Neutrophil (primary cell): Measurements from ENCODE around the gene RDX.

Experiments
- H3K27ac ChIP-seq: fragments of 200-600 bp; sonication (generic); 2 replicates; pipeline ENCODE4 v1.5.1; 2016; ENCODE audit warnings: mild to moderate bottlenecking, moderate library complexity
- H3K27me3 ChIP-seq: fragments of 200-600 bp; sonication (generic); 2 replicates; pipeline ENCODE4 v1.6.0; 2016; ENCODE audit warnings: mild to moderate bottlenecking
- H3K36me3 ChIP-seq: fragments of 200-600 bp; sonication (generic); 2 replicates; pipeline ENCODE4 v1.5.1; 2017
- H3K4me1 ChIP-seq, 2 experiments: fragments of 200-600 bp in 1 of 2; sonication (generic) in 1 of 2; 1 replicate in 1 of 2; 2 replicates in 1 of 2; pipeline versions ENCODE4 v1.5.1 to v1.6.1; 2013 to 2016; ENCODE audit warnings: low read depth in 1 of 2, low read length in 1 of 2, mild to moderate bottlenecking in 1 of 2, moderate library complexity in 1 of 2; ENCODE audit not compliant: control insufficient read depth in 1 of 2, insufficient read depth in 1 of 2
- H3K4me3 ChIP-seq, 2 experiments: fragments of 200-600 bp in 1 of 2; sonication (generic) in 1 of 2; 1 replicate in 1 of 2; 2 replicates in 1 of 2; pipeline ENCODE4 v1.5.1; 2013 to 2016; ENCODE audit warnings: low read depth in 1 of 2, low read length in 1 of 2, mild to moderate bottlenecking in 1 of 2, moderate library complexity in 1 of 2
- H3K9me3 ChIP-seq: fragments of 200-600 bp; sonication (generic); 2 replicates; pipeline ENCODE4 v1.5.1; 2016
- TF ChIP-seq, protein P1 (sequence below): fragments of 200-600 bp; sonication (generic); IDR thresholded peaks from 2 replicates; pipeline ENCODE4 v1.5.1; 2016; ENCODE audit warnings: antibody characterized with exemption

The RDX gene

DNA sequence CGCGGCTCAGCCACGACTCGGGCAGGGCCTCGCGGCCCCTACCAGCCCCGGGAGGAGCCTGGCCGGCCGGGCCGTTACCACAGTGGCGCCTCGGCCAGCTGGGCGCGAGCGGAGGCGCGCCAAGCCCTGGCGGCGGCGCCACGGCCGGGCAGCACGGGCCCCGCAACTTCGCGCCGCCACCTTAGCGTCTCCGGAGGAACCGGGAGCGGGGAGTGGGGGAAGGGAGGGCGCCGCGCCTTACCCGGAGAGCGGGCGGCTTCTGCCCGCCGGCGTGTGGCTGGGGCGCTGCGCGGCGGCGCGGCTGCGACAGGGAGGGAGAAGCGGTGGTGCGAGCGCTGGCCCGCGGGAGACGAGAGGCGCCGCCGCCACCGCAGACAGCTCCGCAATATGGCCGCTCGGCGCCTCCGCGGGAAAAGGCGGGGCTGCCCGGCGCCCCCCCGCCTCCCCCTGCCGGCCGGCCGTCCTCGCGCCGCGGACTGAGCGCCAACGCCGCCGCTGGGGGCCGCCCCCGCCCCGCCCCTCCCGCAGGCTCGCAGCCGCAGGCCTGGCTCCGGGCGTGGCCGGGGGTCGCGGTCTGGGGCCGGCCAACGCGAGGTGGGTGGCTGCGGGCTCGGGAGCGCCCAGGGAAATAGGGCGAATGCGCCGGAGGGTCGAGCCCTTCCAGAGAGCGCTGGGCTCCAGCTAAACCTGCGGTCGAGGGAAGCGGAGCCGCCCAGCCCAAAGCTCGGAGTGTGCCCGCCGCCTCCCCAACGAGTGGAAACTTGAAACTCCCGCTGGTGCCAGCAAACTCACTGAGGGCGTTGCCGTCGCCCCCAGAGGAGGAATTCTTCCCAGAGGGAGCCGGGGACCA, at the start of gene RDX:
TSS of gene RDX (minus strand) at position 389 of the 850 bp plus-strand sequence. CDS start 16,922 bp downstream, outside the sequence.
- Histone ChIP-seq H3K27me3 (peaks cover 32% of the 10 kb centered on the region), H3K27ac (peak within 1 kb of the TSS; percentile 59), H3K9me3 (no peaks in the 10 kb centered on the region), H3K4me1 (peaks cover 14 to 20% of the 10 kb centered on the region in 2 experiments), H3K36me3 (no peaks in the 10 kb centered on the region), H3K4me3 (peak within 1 kb of the TSS; percentile 71 to 73)
- TF ChIP-seq, protein P1, sequence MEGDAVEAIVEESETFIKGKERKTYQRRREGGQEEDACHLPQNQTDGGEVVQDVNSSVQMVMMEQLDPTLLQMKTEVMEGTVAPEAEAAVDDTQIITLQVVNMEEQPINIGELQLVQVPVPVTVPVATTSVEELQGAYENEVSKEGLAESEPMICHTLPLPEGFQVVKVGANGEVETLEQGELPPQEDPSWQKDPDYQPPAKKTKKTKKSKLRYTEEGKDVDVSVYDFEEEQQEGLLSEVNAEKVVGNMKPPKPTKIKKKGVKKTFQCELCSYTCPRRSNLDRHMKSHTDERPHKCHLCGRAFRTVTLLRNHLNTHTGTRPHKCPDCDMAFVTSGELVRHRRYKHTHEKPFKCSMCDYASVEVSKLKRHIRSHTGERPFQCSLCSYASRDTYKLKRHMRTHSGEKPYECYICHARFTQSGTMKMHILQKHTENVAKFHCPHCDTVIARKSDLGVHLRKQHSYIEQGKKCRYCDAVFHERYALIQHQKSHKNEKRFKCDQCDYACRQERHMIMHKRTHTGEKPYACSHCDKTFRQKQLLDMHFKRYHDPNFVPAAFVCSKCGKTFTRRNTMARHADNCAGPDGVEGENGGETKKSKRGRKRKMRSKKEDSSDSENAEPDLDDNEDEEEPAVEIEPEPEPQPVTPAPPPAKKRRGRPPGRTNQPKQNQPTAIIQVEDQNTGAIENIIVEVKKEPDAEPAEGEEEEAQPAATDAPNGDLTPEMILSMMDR, result no peak

- Histone ChIP-seq H3K27ac (no peak overlapping the region), H3K4me1 (peaks cover 0 to 6% of the 10 kb centered on the region in 2 experiments), H3K27me3 (no peaks in the 10 kb centered on the region), H3K36me3 (no peaks in the 10 kb centered on the region), H3K9me3 (no peaks in the 10 kb centered on the region), H3K4me3 (no peak overlapping the region)
- TF ChIP-seq, protein P1, result no peak
Measured at GRCh38 chr11:110345743-110346142, 49.3 kb upstream of the RDX start.

DNA sequence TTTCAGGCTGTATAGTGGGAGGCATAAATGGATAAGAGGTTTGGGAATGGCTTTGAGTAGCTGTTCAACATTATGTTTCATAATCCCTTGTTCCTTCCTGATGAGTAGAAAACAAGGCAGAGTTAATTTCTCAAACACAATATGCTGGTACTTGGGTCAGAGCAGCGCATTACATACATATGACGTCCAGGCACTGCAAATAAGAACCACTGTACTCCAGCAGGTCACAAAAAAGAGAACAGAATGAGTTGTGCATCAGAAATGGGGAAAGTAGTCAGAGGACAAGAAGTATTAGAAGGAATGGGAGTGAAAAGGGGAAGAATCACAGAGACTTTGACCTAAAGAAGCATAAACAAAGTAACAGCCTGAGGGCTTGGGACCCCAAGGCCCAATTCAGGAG, 44.0 kb upstream of the RDX start:
- Histone ChIP-seq H3K36me3 (no peaks in the 10 kb centered on the region), H3K4me3 (no peak overlapping the region), H3K4me1 (no peaks in the 10 kb centered on the region), H3K27ac (no peak overlapping the region), H3K9me3 (no peaks in the 10 kb centered on the region), H3K27me3 (no peaks in the 10 kb centered on the region)
- TF ChIP-seq, protein P1, result no peak

DNA sequence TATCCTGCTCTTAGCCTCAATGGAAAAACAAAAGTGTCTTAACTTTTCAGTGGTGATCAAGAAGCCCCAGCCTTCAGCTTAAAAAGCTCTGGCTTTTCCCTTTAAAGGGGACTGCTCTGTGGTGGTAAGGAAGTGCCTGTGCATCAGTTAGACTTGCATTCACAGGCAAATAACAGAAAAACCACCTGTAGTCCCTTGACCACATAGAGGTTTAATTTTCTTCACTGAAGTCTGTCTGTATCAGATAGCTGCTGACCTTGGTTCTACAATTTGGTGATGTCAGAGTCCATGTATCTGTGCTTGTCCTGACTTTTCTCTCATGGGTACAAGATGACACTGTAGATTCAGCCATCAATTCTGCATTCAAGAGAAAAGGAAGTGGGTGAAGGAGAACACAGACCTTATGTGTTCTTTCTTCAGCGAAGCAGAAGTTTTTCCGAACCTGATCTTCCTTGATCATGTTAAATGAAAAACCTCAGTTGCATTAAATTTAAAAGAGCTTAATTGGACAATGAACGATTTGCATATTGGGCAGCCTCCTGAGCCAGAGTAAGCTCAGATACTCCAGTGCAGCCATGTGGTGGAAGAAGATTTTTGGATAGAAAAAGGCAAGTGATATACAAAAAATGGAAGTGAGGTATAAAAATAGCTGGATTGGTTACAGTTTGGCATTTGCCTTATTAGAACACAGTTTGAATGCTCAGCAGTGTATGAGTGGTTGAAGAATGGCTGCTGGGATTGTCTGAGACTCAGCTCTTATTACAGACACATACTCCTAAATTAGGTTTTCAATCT, 43.2 kb upstream of the RDX start:
- H3K27ac ChIP-seq, result no peak overlapping the region
- no peak overlapping the region for H3K4me3 ChIP-seq
- no peaks in the 10 kb centered on the region for H3K4me1 ChIP-seq
- TF ChIP-seq, protein P1, result no peak
- no peaks in the 10 kb centered on the region for H3K27me3 ChIP-seq
- no peaks in the 10 kb centered on the region for H3K9me3 ChIP-seq
- H3K36me3 ChIP-seq, result no peaks in the 10 kb centered on the region

GRCh38 chr11:110338684-110339083, 42.3 kb upstream of the RDX start:
- H3K4me3 ChIP-seq, result no peak overlapping the region
- TF ChIP-seq, protein P1, result no peak

More at GRCh38 chr11:110338684-110339083, 42.3 kb upstream of the RDX start:
- Histone ChIP-seq H3K4me1 (no peaks in the 10 kb centered on the region), H3K9me3 (no peaks in the 10 kb centered on the region), H3K36me3 (no peaks in the 10 kb centered on the region), H3K27ac (no peak overlapping the region), H3K27me3 (no peaks in the 10 kb centered on the region)
